ENCODE measurements around the gene PHLPP1.

DNA sequence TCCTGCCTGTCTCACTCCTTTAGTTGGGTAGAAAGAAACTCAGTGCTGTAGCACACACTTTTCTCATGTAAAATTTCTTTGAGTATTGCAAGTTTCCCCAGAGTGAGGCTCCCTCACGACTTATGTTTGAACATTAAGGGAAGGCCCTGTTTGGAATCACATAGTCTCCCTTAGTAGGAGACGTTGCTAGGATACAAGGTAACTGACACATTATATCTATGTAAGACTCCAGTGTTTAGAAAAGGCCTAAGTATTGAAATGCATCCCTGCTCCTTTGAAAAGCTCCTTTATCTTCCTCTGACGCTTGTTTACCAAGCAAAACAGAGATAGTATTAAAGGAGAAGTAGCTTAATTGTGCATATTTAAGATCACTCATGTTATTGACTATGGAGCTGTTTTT lies 248.2 kb downstream of the PHLPP1 start:
- TF ChIP-seq ERF (CRISPR knock-in tag; IDR thresholded peaks at IDR 0.05) (no peak), NFYB (CRISPR knock-in tag; IDR thresholded peaks at IDR 0.05) (no peak), ZNF777 (CRISPR knock-in tag; IDR thresholded peaks at IDR 0.05) (no peak), PCBP1 (IDR thresholded peaks at IDR 0.05; ENCODE audit: borderline replicate concordance, low read depth, low read length) (no peak), ZNF143 (CRISPR knock-in tag; IDR thresholded peaks at IDR 0.05) (no peak)
- TF ChIP-seq, protein P1, sequence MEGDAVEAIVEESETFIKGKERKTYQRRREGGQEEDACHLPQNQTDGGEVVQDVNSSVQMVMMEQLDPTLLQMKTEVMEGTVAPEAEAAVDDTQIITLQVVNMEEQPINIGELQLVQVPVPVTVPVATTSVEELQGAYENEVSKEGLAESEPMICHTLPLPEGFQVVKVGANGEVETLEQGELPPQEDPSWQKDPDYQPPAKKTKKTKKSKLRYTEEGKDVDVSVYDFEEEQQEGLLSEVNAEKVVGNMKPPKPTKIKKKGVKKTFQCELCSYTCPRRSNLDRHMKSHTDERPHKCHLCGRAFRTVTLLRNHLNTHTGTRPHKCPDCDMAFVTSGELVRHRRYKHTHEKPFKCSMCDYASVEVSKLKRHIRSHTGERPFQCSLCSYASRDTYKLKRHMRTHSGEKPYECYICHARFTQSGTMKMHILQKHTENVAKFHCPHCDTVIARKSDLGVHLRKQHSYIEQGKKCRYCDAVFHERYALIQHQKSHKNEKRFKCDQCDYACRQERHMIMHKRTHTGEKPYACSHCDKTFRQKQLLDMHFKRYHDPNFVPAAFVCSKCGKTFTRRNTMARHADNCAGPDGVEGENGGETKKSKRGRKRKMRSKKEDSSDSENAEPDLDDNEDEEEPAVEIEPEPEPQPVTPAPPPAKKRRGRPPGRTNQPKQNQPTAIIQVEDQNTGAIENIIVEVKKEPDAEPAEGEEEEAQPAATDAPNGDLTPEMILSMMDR (CRISPR knock-in tag; IDR thresholded peaks at IDR 0.05): no peak
- TF ChIP-seq, protein P2, sequence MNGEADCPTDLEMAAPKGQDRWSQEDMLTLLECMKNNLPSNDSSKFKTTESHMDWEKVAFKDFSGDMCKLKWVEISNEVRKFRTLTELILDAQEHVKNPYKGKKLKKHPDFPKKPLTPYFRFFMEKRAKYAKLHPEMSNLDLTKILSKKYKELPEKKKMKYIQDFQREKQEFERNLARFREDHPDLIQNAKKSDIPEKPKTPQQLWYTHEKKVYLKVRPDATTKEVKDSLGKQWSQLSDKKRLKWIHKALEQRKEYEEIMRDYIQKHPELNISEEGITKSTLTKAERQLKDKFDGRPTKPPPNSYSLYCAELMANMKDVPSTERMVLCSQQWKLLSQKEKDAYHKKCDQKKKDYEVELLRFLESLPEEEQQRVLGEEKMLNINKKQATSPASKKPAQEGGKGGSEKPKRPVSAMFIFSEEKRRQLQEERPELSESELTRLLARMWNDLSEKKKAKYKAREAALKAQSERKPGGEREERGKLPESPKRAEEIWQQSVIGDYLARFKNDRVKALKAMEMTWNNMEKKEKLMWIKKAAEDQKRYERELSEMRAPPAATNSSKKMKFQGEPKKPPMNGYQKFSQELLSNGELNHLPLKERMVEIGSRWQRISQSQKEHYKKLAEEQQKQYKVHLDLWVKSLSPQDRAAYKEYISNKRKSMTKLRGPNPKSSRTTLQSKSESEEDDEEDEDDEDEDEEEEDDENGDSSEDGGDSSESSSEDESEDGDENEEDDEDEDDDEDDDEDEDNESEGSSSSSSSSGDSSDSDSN (CRISPR knock-in tag; IDR thresholded peaks at IDR 0.05): no peak
- TF ChIP-seq, protein P3, sequence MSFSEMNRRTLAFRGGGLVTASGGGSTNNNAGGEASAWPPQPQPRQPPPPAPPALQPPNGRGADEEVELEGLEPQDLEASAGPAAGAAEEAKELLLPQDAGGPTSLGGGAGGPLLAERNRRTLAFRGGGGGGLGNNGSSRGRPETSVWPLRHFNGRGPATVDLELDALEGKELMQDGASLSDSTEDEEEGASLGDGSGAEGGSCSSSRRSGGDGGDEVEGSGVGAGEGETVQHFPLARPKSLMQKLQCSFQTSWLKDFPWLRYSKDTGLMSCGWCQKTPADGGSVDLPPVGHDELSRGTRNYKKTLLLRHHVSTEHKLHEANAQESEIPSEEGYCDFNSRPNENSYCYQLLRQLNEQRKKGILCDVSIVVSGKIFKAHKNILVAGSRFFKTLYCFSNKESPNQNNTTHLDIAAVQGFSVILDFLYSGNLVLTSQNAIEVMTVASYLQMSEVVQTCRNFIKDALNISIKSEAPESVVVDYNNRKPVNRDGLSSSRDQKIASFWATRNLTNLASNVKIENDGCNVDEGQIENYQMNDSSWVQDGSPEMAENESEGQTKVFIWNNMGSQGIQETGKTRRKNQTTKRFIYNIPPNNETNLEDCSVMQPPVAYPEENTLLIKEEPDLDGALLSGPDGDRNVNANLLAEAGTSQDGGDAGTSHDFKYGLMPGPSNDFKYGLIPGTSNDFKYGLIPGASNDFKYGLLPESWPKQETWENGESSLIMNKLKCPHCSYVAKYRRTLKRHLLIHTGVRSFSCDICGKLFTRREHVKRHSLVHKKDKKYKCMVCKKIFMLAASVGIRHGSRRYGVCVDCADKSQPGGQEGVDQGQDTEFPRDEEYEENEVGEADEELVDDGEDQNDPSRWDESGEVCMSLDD (CRISPR knock-in tag; IDR thresholded peaks at IDR 0.05; ENCODE audit: borderline replicate concordance): no peak
